Stimulated activated CD4-positive, alpha-beta T cell treated with anti-CD3 and anti-CD28 coated beads, Interleukin-12 subunit alpha, Interleukin-12 subunit beta, amount 100 ng/mL, for 24 hours (primary cell): ENCODE data around the gene SLC8A2.

Source experiments
- DNase-seq, 2 experiments: peaks; one replicate each; pipeline ENCODE4 v3.0.0-alpha.2; 2020; ENCODE audit warnings: low read depth in 2 of 2

The SLC8A2 gene

DNA sequence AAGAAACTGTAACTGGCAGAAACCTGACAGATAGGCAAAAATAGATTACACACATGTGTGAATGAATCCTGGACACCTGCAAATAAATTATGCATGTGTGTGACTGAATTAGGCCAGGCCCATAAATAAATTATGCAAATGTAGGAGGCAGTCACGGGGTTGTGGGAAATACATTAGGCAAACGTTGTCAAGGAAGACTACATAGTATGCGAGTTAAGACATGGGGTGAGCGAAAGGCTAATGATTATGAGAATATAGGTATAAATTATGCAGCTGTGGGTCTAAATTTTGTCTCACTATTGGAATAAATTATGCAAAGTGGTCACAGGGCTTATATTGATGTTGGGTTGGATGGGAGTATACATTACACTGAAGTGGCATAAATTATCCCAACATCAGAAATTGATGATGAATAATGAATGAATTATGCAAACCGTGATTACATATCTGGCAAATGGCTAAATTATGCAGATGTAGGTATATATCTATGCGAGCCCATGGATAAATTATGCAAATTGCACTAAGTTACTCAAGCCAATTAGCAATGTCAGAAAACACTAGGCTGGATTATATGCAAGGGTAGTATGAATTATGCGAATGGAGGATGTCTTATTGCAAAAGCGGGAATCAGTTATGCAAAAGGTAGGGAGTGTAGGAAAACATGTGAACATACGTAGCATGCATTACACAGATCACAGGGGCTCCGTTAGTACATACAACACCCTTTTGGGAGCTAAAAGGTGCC is 6.8 kb downstream of the SLC8A2 start:
- DNase-seq: no peak

DNA sequence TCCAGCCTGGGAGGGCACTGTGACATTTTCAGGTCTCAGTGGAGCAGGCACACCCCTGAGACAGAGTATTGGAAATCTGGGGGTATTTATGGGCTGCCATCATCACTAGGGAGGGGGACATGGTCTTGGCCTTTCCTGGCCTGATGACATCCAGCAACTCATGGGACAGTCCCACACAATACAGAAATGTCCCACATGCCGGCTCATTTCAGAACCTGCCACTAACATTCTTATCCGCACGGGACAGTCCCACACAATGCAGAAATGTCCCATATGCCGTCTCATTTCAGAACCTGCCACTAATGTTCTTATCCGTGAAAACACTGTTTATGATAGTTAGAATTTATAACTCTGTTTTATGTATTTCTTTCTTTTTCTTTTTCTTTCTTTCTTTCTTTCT is 9.8 kb downstream of the SLC8A2 start:
- DNase-seq: no peak

DNA sequence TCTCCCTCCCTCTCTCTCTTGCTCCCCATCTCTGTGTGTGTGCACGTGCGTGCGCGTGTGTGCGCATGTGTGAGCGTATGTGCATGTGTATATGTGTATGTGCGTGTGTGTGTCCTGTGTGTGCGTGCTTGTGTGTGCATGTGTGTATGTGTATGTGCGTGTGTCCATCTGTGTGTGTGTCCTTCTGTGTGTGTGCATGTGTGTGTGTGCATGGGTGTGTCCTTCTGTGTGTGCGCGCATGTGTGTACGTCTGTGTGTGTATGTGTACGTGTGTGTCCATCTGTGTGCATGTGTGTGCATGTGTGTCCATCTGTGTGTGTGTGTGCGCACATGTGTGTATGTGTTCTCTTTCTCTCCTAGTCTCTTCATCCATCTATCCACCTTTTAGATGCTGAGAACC is 12.2 kb downstream of the SLC8A2 start:
- no peak for DNase-seq

DNA sequence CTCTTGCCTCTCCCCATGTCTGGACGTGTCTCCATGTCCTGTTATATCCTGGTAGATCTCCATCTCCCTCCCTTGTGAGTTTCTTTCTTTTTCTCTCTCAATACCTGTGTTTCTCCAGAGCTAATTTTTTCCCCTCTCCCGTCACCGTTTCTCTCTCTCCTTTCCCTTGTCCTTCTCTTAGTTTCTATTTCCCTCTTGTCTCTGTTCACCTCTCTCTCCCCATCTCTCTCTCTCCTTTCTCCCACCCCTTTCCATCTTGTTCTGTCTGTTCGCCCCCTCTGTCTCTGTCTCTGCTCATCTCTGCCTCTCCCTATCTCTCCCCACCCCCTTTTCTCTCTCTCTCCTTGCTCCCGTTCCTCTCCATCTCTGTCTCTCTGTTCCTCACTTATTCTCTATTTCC is 13.0 kb downstream of the SLC8A2 start:
- no peak for DNase-seq

DNA sequence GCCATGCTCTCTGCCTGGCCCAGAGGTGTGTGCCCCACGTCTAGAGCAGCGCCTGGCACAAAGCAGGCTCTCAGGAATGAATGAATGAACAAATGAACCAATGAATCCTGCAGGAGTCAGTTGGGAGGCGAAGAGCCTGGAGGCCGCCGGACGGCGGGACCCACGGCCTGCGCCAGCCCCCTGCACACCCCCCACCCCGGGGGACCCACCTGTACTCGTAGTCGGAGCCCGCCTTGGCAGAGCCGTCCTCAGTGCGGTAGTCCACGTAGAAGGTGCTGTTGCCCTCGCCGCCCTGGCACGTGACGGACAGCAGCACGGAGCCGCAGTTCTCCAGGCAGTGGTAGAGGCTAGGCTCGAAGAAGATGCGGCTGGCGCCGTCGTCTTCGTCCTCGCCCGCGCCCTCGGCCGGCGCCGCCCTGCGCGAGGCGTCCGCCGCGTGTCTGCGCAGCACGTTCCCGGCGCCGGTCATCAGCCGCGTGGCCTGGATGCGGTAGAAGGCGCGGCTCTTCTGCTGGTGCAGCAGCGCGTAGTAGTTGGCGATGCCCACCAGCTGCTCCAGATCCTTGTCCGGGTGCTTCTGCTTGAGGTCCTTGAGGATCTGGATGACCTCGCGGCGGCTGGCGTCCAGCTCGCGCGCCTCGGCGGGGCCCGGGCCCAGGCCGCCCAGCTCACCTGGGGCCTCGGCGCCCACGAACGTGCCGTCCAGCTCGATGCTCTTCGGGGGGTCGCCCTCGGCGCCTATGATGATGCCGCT is 14.8 kb downstream of the SLC8A2 start:
- DNase-seq: no peak

GRCh38 chr19:47450478-47450877 is 21.2 kb downstream of the SLC8A2 start:
- DNase-seq: no peak

GRCh38 chr19:47448360-47448727 is 23.3 kb downstream of the SLC8A2 start:
- DNase-seq: no peak

DNA sequence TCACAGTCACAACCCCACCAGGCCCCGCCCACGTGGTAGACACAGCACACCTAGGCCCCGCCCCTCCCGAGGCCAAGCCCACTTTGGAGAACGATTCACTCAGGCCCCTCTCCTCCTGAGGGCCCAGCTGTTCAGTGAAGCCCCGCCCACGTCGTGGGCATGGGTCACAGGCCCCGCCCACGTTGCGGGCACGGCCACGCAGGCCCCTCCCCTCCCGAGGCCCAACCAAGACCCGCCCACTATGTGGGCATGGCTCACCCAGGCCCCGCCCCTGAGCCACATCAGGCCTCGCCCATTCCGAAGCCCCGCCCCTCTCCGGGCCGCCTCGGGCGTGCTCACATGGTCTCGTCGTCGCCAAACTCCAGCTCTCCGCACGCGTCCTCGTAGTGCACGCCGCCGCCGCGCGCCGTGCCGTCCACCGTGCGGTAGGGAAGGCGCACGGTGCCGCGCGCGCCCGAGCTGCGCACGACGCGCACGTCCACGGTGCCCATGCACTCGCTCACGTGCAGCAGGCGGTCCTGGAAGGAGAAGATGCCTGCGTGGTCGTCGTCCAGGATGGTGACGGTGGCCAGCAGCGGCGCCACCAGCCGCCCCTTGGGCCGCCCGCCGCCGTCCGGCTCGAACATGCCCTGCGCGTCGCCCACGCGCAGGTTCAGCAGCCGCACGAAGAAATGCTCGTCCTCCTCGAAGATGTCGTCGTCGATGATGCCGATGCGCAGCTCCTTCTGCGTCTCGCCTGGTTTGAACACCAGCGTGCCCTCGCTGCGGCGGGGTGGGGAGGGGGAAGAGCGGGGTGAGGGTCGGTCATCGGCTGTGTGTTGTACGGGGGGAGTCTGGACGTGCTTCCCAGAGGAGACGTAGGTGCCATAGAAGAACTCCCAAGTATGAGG is 24.0 kb downstream of the SLC8A2 start:
- peak in 1 of 2 experiments; percentile 58 for DNase-seq

- DNase-seq: peak in 1 of 2 experiments; percentile 31
Observed at GRCh38 chr19:47446534-47447469, 24.9 kb downstream of the SLC8A2 start.

DNA sequence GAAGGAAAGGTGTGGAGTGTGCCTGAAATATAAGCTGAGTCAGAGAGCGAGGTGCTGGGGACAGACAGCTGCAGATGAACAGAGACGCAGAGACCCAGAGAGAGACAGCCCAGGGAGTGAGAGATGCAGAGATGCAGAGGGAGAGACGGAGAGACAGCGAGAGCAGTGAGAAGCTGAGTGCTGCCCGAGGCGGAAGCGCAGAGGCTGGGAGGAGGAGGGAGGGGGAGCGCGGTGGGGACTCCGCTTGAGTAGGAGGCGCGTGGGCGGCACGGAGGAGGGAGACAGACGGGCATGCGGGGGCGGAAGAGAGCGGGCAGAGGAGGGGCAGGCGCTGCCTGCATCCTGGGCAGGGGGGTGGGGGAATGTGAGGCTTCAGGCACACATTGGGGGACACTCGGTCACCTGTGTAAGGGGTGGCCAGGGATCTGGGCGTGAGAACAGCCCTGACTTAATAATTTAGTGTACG is 25.7 kb downstream of the SLC8A2 start:
- peak; percentile 22 to 24 for DNase-seq

DNA sequence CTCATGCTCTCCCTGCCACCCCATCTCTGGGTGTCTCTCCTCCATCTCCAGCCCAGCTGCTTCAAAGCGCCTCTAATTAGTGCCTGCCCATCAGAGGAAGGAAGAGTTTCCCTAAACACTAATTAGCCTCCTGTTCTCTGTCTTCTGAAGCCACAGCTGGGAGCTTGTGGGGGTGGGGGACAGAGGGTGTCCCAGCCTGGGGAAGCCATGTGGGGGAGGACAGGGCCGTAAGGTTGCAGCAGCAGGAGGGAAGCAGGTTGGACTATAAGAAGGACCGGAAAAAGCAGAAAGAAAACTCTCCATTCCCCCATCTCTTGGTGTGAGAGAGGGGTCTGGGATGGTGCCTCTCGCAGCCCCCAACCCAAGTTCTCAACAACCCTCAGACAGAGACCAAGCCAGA is 26.2 kb downstream of the SLC8A2 start:
- no peak for DNase-seq

DNA sequence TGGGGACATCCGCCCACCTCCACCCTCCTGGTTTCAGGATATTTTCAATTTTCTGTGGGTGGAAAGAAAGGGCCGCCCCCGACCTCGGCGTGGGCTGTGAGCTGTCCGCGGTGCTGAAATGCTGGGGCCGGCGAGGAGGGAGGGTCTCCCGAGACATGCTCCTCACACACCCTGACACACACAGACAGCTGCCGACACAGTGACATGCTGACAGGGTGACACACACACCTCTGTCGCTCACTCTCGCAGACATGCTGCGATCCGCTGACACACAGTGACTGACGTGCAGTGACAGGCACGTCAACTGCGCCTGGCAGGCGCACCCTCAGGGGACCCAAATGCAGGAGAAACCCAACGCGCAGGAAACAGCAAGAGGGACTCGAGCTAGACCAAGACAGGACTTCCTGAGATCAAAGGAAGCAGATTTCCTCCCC is 27.3 kb downstream of the SLC8A2 start:
- no peak for DNase-seq

GRCh38 chr19:47443331-47443730 is 28.4 kb downstream of the SLC8A2 start:
- DNase-seq: no peak

- no peak for DNase-seq
Observed at GRCh38 chr19:47438793-47439220, 32.9 kb downstream of the SLC8A2 start.

GRCh38 chr19:47437500-47437899 is 34.2 kb downstream of the SLC8A2 start:
- no peak for DNase-seq

DNA sequence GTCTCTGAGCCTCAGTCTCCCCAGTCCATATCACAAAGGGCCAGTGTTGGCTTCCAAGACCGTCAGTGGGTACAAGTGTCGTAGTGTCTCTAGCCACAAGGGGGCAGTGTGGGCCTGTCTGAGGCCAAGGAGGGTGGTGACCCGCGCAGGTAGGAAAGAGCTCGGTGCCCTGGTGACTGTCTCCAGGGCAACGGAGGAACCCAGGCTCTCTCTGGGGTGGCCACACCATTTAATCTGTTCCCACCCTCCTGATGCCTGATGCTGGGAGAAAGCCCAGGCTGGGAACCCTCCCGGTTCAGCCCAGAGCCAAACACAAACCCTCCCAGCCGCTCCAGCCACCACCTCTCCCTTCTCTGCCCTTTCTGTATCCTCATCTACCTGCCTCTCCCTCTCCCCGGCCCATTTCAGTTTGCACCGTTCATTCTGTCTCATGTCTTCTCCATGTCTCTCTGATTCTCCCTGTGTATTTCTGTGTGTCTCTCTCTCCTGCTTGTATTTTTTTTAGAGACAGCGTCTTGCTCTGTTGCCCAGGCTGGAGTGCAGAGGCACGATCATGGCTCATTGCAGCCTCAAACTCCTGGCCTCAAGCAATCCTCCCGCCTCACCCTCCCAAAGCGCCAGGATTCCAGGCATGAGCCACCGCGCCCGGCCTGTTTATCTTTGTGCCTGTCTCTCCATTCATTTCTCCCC is 34.8 kb downstream of the SLC8A2 start:
- peak; percentile 72 to 83 for DNase-seq

GRCh38 chr19:47435883-47436417 is 35.7 kb downstream of the SLC8A2 start:
- no peak for DNase-seq

DNA sequence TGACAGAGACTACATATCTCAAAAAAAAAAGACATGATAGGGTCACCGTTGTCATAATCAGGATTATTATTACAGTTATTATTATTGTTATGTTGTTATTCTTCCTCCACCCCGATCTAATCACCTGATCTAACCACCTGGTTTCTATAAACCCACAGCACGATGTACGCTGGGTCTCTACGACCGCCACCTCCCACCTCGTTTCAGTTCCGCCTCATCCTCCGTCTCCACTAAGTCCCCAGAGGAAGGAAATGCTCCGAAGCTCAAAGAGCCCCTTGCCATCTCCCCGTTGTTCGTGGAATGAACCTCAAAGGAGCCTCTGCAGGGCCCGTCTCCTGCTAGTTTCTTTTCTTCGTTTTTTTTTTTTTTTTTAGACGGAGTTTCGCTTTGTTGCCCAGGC is 36.5 kb downstream of the SLC8A2 start:
- DNase-seq: no peak

DNA sequence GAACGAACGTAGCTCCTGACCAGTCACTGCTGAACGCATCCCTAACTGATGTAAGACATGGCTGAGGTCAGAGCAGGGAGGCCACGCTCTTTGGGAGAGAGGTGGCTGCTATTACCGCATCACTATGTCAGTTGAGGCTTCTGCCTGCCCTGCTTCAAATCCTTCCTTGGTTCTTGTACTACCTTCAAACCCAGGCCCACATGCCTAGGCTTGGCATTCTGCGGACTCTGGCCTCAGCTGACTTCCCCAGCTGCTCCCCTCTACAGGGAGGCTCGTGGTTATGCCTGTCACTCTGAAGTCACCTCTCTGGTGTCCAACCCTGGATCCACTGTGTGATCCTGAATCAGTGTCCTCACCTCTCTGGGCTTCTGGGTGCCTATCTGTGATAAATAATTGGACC is 37.6 kb downstream of the SLC8A2 start:
- no peak for DNase-seq

GRCh38 chr19:47433121-47433520 is 38.6 kb downstream of the SLC8A2 start:
- DNase-seq: no peak
